Activated naive CD8-positive, alpha-beta T cell treated with anti-CD3 and anti-CD28 coated beads, Interleukin-2, amount 50 U/mL, for 16 hours (primary cell): ENCODE data around the gene LMO3.
"Not testable (repeated sequence)": the region's sequence is repeated elsewhere in the genome, so short reads cannot be mapped to it uniquely, and the experiment has no call there.

Source experiments
- DNase-seq: peaks from one replicate; pipeline ENCODE4 v3.0.0-alpha.2; 2020; ENCODE audit warnings: low read depth, low spot score

Gene LMO3

DNA sequence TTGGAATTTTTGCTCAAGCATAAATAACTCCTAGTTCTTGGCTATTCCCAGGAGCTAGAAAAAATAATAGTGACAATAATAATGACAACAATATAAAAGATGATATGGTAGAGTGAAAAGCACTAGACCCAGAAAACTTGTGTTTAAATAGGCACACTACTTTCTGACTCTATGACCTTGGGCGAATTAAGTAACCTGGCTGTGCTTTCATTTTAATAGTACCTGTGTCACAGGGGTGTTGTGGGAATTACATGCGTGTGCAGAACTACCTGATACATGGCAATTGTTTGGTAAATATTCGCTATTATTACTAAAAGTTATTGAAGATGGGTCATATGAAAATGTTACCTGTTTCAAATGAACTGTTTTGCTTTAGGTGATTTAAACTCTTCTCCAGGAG, 60.1 kb downstream of the LMO3 start:
- no peak for DNase-seq

DNA sequence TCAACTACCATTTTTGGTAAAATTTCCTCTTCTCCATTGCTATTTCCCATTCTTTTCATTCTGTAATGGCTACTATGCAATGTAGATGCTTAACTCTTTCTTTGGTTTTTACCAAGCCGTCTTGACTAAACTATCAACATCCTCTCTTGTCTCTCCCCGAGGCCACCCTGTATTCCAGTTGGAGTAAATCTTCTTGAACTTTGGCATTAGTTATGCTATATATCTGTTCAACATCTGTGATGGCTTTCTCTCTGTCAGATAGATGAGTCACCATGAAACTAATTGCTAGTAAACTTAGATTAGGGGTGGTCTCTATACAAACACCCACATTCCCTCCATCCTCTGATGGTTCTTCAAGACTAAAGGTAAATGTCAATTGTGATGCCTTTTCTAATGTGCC, 63.4 kb downstream of the LMO3 start:
- no peak for DNase-seq

DNA sequence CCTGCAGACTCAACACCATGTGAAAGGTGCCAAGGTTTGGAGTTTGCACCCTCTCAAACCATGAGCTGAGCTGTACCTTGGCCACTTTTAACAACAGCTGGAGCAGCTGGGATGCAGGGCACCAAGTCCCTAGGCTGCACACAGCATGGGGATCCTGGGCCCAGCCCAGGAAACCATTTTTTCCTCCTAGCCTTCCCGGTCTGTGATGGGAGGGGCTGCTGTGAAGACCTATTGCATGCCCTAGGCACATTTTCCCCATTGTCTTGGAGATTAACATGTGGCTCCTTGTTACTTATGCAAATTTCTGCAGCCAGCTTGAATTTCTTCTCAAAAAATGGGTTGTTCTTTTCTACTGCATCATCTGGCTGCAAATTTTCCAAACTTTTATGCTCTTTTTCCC, 68.3 kb downstream of the LMO3 start:
- DNase-seq: not testable (repeated sequence)

DNA sequence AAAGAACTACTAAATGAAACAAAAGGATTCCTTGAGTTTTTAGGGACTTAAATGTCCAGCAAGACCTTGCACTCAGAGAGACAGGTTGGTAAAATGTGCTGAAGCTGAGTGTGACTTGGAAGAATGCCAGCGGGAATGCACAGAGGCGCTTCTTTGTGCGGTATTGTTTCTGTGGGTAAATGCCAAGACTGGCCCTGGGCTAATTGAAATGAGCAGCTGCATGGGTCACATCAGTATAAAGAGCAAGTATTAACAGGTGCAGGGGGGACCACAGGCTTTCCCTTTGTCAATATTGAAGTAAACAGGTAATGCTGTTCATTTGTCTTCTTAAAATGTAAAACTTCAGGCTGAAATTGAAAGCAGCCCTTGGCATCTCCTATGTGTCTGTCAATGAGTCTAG, 74.3 kb downstream of the LMO3 start:
- DNase-seq: no peak

DNA sequence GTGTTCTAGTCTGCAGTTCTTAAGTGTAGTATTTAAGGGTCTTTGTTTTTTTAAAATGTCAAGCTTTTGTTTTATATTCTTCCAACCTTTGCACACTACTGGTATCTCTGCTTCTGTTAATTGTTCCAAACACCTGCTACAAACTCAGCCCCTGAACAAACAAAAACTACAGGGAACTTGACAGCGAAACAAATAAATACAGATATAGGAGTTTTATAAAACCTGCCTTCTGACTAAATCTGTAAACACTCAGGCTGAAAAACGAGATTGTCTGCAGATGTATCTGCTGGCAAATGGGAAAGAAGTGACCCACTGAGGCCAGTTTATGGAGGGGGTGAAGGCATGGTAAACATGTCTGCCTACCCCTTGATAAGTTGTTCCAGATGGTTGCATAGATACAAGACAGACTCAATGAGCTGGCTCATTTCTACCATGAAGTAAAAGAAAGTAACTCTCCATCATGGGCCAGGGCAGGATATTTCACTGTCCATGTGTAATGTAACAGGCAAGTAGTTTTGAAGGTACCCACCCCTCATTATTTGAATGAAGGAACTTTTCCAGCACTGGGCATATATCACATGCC, 75.6 kb downstream of the LMO3 start:
- no peak for DNase-seq

DNA sequence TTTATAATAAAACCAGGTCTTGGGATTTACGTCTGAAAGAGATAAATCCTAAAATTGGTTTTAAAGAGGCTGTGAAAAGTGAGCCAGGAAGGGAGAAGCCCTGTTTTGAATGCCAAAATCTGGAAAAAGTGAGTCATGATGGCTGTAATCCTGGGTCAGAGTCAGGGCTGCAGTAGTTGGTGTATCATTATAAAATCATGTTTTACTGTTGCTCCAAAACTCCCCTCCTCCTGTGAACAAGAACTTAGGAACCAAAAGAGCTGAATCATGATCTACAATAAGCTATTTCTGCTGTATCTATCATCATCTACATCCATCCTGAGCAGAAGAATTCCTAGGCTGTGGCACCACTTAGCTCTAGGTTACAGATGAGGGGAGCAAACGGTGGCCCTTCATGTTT, 79.3 kb downstream of the LMO3 start:
- no peak for DNase-seq

DNA sequence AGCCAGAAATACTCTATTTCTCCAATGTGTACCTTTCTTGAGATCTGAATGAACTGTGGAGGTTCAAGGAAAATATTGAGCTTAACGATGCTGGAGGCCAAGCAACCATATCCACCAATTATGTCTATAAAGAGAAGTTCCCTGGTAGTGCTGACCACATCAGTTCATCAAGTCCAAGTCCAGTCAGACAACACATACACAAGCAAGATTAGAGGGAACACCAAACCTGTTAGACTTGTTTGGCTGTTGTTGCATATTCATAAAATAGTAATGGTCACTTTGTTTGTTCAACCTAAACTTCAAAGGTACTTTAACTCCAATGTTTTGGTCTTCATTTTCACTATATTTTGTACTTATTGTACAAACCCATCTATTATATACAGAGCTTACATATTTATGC, 81.6 kb downstream of the LMO3 start:
- DNase-seq: no peak

DNA sequence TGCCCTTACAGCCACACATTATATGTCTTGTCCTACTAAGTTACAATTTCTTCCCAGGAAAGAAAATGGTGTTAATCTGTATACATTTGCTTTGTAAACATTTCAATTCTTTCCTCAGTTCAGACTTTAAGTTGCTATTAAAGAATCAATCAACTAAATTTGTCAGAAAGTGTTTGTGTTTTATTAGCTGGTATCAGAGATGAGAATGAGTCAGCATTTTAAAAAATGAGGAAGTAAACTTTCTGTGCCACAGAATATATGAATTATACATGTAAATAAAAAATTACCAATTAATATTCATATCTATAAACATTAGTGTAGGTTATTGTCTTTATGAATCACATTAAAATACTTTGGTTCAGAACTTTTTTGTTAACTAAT, 82.0 kb downstream of the LMO3 start:
- no peak for DNase-seq

DNA sequence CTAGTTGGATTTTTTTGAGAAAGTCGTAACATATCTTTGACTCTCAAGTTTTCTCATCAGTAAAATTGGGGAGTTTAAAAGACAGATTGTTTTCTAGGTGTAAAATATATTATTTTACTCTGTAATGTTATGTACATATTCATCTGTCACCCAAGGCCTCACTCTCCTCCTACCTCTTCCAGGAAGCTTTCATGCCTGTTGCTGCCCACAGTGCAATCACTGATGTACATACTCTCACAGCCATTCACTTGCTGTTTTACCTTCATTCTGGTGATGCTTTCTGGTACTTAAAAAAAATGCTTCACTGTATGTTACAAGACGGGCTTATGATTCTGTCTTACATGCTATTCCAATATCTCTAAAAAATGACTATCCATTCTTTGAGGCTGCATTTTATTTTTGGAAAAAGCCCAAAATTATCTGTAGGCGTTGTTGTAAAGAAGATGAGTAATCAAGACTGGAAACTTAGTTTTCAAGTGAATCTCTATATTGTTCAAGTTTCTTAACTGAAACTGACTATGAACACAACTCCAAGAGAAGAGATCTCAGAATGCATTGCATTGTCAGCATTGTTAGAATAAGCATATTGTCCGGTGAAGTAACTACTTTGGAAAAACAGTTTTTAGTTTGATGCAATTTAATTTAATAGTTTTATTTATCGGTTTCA, 82.5 kb downstream of the LMO3 start:
- no peak for DNase-seq

DNA sequence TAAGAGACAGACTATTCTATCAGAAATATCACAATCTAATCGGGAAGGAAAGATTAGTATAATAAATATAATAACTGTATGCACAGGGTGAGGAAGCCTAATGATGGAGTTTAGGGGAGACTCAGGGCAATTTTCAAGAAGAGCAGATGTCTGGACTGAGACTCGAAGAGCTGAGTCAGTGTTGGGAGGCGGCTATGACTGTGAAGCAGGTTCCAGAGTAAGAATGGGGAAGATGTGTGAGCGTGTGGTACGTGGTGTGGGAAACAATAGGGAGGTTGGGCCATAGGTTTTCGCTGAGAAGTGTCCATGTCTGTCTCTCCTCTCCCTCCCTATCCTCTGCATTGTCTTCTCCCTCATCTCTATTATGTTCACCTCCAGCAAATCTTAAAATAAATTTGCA, 85.6 kb downstream of the LMO3 start:
- DNase-seq: no peak

DNA sequence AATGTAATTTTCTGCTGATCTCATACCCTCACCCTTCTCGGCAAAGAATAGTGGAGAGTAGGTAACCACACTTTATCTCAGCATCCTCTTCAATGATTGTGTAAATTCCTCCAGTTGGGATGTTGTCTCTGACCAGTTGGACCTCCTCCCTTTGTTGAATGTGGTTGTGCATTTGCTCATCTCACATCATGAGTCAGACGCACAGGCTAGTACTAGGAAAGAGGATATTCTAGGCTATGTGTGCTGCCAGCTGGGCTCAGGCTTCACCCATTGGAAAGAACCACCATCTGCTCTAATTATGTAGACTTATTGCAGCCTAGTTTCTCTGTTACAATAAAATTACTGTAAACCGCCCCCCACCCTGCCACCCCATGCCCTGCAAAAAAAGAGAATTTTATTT, 90.3 kb downstream of the LMO3 start:
- no peak for DNase-seq

DNA sequence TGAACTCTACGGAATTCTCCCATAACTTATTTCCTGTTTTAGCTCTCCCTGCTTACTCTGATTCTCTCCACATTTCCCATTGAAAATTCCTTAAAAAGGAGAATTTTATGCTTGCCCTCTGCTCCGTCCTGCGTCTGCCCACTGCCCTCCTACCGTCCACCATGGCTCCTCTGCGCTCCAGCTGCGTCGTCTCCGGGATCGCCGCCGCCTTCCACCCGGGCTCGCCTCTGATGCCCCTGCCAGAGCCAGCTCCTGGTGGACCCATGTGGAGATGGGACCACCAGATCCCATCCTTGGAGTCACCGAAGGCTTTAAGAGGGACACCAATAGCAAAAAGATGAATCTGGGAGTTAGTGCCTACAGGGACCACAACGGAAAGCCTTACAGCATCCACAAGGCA, 92.7 kb downstream of the LMO3 start:
- DNase-seq: no peak

DNA sequence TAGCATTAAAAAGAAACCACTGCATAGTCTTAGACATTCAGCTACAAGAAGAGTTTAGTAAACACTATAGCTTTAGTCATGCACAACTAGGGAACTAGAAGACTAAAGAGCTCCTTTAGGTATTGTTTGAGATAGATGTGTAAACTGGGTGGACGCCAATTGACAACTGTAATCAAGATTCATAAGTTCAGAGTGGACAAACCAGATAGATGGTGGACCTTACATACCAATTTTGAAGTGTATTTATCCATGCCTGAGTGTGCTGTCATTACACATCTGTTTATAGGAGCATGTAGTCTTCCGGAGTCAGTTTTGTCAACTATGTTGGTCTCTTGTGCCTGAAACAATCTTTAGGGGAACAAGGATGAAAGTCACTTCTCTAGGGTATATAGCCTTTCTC, 96.6 kb downstream of the LMO3 start:
- DNase-seq: no peak

DNA sequence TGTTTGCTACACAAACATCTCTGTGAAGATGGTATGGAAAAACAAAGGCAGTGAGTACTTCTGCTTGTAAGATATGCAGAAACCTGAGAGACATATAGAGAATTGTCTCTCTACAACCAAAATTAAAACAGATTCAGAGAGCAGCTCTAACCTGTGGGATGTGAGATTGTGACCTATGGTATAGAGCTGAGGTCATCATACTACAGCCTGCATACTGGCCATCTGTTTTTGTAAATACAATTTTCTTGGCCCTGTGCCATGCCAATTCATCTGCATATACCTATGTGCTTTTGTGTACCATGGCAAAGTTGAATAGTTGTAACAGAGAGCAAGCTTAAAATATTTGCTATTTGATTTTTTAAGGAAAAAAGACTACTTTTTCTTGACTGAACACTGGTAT, 99.6 kb downstream of the LMO3 start:
- DNase-seq: no peak

DNA sequence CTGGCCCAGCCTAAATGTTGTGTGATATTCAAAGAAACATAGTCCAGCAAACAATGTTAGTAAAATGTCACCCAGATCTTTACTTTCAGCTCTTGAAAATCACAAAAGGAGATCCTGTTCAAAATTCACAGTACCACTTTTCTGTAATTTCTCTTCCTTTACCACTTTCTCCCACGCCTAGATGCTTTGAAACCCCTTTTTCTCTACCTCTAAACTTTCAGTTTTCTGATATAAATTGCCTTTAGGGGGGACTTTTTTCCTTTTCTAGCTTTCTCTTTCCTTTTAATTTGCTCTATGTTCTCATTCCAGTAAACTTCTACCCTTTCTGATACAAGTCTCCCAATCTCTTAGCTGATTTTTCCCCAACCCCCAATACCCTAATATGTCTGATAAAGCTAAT, 101.8 kb downstream of the LMO3 start:
- no peak for DNase-seq

DNA sequence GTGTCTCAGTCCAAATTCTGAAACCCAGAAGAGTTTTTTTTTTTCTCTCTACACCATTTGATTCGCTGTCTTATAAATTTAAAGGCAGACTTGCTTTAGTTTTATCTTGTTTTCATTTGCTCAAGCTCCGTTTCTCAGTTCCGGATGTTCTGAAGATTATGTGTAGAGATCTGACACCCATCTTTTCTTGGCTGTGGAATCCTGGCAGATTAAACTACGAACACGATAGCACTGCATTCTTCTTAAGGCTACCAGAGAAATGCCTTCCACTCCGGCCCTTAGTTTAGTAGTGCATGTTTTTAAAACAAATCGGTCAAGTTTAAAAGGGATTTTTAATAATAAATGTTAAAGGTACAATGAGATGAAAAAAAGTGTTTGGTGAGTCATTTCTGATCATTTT, 106.4 kb downstream of the LMO3 start:
- DNase-seq: no peak
